IMR-90 (cell line): ENCODE data around the gene PSMB2.

ENCODE experiments used
- BHLHE40 ChIP-seq: fragments of 150-350 bp; IDR thresholded peaks from 2 replicates; pipeline ENCODE4 v1.6.1; 2016; ENCODE audit warnings: mild to moderate bottlenecking, low read depth, low read length
- CEBPB ChIP-seq: IDR thresholded peaks from 2 replicates; pipeline ENCODE4 v1.6.1; 2012; ENCODE audit warnings: low read depth, low read length, improper control_type of control experiment
- CHD1 ChIP-seq: IDR thresholded peaks from 2 replicates; pipeline ENCODE4 v1.6.1; 2012; ENCODE audit warnings: low read depth, low read length, improper control_type of control experiment
- FOS ChIP-seq: fragments of 150-350 bp; IDR thresholded peaks from 2 replicates; pipeline ENCODE4 v1.6.1; 2016; ENCODE audit warnings: low read depth, low read length
- POLR2A ChIP-seq: IDR thresholded peaks from 2 replicates; pipeline ENCODE4 v1.6.1; 2012; ENCODE audit warnings: mild to moderate bottlenecking, low read depth, low read length
- RAD21 ChIP-seq: IDR thresholded peaks from 2 replicates; pipeline ENCODE4 v1.6.1; 2012; ENCODE audit warnings: low read length, improper control_type of control experiment
- RFX5 ChIP-seq: IDR thresholded peaks from 2 replicates; pipeline ENCODE4 v1.8.0; 2012; ENCODE audit warnings: low read depth, mild to moderate bottlenecking, low read length, moderate library complexity
- TF ChIP-seq, protein P1 (sequence below): conservative IDR thresholded peaks from 2 replicates; pipeline ENCODE4 v1.5.1; 2012; ENCODE audit warnings: mild to moderate bottlenecking, low read depth, low read length, improper control_type of control experiment
- TF ChIP-seq, protein P2 (sequence below): fragments of 150-350 bp; IDR thresholded peaks from 2 replicates; pipeline ENCODE4 v1.6.1; 2017; ENCODE audit warnings: mild to moderate bottlenecking, antibody characterized with exemption, low read length, low read depth

- TF ChIP-seq POLR2A (no peak), RFX5 (no peak), CHD1 (no peak), BHLHE40 (no peak), CEBPB (no peak), FOS (no peak), RAD21 (no peak)
- TF ChIP-seq, protein P1, sequence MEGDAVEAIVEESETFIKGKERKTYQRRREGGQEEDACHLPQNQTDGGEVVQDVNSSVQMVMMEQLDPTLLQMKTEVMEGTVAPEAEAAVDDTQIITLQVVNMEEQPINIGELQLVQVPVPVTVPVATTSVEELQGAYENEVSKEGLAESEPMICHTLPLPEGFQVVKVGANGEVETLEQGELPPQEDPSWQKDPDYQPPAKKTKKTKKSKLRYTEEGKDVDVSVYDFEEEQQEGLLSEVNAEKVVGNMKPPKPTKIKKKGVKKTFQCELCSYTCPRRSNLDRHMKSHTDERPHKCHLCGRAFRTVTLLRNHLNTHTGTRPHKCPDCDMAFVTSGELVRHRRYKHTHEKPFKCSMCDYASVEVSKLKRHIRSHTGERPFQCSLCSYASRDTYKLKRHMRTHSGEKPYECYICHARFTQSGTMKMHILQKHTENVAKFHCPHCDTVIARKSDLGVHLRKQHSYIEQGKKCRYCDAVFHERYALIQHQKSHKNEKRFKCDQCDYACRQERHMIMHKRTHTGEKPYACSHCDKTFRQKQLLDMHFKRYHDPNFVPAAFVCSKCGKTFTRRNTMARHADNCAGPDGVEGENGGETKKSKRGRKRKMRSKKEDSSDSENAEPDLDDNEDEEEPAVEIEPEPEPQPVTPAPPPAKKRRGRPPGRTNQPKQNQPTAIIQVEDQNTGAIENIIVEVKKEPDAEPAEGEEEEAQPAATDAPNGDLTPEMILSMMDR = no peak
- TF ChIP-seq, protein P2, sequence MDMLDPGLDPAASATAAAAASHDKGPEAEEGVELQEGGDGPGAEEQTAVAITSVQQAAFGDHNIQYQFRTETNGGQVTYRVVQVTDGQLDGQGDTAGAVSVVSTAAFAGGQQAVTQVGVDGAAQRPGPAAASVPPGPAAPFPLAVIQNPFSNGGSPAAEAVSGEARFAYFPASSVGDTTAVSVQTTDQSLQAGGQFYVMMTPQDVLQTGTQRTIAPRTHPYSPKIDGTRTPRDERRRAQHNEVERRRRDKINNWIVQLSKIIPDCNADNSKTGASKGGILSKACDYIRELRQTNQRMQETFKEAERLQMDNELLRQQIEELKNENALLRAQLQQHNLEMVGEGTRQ = no peak
Observed at GRCh38 chr1:35553851-35554250, 87.5 kb downstream of the PSMB2 start.
